Subcutaneous adipose tissue (tissue), 4 donors: ENCODE measurements around the gene INHBA. TPM values are rescaled to one million over a fixed set of nuclear protein-coding genes. Genes with fewer than 3 reads are reported as not detected.

Source experiments
- total RNA-seq, 4 donors: library from RNA; depleted of rRNA; stranded (reverse); fragments of >200 nt; gene quantifications; one replicate each; pipeline ENCODE4 v1.1.0, GENCODE V29; 2016
- TF ChIP-seq, protein P1 (sequence below): fragments of 450-650 bp; IDR thresholded peaks from one replicate; pipeline ENCODE4 v1.5.1; 2016; ENCODE audit warnings: low read depth, mild to moderate bottlenecking, control low read depth, antibody characterized with exemption, moderate library complexity

Gene INHBA
- total RNA-seq = under 1 TPM; 0.17 to 0.98 (median 0.42) TPM

DNA sequence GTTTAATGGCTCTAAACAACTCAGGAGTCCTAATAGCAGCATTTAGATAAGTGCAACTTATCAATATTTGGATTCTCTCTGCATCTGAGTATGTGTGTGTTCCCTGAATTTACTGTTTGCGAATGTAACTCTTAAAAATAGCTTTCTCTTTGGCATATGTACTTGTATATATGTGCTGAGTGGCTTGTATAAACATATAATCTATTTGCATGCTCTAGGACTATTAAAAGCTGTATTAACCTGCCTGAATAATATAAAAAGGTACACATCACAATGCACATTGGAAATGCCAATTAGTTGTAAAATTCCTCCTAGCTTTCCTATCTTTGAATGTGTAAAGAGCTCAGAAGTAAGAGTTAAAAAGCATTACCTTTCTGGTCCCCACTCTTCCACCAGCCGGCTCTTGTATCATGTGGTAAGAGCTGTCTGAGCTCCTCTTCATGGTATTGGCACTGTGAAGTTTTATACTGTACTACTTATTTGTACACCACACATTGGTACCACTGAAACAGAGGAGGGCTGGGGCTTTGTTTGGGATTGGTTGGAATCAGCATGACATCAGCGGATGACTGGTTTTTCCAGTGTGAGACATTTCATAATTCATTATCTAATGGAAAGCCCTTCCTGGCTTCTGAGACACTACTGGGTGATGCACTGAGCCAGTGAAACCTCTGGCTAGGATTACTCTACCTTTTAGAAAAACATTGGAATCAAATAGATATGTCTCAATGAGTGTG lies at the start of gene INHBA:
Gene INHBA (minus strand): TSS at position 456 of the 737 bp plus-strand sequence. CDS start 2,716 bp downstream, outside the sequence.
- TF ChIP-seq, protein P1, sequence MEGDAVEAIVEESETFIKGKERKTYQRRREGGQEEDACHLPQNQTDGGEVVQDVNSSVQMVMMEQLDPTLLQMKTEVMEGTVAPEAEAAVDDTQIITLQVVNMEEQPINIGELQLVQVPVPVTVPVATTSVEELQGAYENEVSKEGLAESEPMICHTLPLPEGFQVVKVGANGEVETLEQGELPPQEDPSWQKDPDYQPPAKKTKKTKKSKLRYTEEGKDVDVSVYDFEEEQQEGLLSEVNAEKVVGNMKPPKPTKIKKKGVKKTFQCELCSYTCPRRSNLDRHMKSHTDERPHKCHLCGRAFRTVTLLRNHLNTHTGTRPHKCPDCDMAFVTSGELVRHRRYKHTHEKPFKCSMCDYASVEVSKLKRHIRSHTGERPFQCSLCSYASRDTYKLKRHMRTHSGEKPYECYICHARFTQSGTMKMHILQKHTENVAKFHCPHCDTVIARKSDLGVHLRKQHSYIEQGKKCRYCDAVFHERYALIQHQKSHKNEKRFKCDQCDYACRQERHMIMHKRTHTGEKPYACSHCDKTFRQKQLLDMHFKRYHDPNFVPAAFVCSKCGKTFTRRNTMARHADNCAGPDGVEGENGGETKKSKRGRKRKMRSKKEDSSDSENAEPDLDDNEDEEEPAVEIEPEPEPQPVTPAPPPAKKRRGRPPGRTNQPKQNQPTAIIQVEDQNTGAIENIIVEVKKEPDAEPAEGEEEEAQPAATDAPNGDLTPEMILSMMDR = no peak

DNA sequence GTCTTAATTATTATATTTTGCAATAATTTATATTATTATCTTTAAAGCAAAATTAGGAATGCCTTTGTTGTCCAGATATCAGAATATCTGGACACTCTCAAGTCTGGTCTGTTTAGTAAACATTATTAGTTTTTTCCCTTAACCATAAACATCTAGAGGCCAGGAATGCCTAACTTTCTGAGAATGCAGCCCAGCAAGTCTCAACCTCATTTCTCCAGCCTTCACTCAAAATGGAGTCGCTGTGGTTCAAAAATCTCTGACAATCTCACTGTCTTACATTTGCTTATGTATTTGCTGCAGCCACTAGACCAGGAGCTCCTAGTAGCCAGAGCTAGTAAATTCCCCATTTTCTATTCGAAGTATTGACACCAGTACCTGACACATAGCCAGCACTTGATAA lies 49.7 kb upstream of the INHBA start:
- TF ChIP-seq, protein P1 = no peak

GRCh38 chr7:41750661-41751540 lies 48.0 kb upstream of the INHBA start:
- TF ChIP-seq, protein P1 = no peak

- TF ChIP-seq, protein P1 = no peak
Measured at GRCh38 chr7:41747961-41748360, 45.1 kb upstream of the INHBA start.

DNA sequence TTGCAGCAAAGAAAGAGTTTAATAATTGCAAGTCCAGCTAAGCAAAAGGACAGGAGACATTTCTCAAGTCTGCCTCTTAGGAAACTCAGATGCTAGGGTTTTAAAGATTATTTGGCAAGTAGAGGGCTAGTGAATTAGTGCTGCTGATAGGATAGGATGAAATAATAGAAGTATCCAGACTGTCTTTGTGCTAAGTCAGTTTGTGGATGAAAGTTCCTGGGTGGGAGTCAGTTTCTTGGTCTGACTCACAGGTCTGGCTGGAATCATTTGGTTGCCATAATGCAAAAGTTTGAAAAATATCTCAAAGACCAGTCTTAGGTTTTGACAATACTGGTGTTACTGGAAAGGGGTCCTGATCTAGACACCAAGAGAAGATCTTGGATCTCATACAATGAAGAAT lies 42.6 kb upstream of the INHBA start:
- TF ChIP-seq, protein P1 = no peak

DNA sequence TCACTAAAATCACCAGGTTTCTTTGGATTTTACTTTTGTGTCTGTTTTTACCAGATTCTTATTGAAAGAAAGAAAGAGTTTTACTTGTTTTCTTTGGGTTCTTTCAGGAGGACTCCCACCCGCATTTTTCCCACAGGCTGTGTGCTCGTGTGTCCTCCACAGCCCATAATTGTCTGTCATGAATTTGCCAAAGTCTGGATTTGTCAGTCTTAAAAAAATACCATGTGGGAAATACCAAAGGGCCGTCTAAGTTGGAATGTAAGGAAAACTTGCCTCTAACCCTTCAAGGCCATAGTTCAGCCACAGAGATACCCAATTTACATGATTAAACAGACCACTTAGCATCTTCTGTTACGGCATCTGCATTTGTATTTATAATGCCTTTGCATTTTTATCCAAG lies 41.3 kb upstream of the INHBA start:
- TF ChIP-seq, protein P1 = no peak

GRCh38 chr7:41742401-41743020 lies 39.6 kb upstream of the INHBA start:
- TF ChIP-seq, protein P1 = no peak
